K562 (cell line): Measurements from ENCODE around the gene DNAAF1. TPM values are rescaled to one million over a fixed set of nuclear protein-coding genes. Genes with fewer than 3 reads are reported as not detected.

Experiments
- C11orf30 ChIP-seq: fragments of 450-650 bp; IDR thresholded peaks from 2 replicates; pipeline ENCODE4 v1.6.1; 2016; ENCODE audit warnings: low read depth, mild to moderate bottlenecking
- CHD2 ChIP-seq: IDR thresholded peaks from 2 replicates; pipeline ENCODE4 v1.6.1; 2011; ENCODE audit warnings: low read depth, low read length
- FOXK1 ChIP-seq: sonication (generic); formaldehyde crosslinking; IDR thresholded peaks from 2 replicates; pipeline ENCODE4 v1.8.0; 2022; ENCODE audit warnings: missing genetic modification reagents, mild to moderate bottlenecking, borderline replicate concordance
- FOXM1 ChIP-seq, 2 experiments: fragments of 450-650 bp in 1 of 2; sonication (generic) in 1 of 2; formaldehyde crosslinking in 1 of 2; IDR thresholded peaks; 2 replicates each; pipeline versions ENCODE4 v1.6.1 to v1.9.0; 2017 to 2022; ENCODE audit warnings: low read depth in 2 of 2, mild to moderate bottlenecking in 2 of 2, missing genetic modification reagents in 1 of 2, moderate library complexity in 1 of 2
- HOXB6 ChIP-seq: fragments of 250-450 bp; sonication (Bioruptor Pico); IDR thresholded peaks from 2 replicates; pipeline ENCODE4 v1.5.1; 2022; ENCODE audit warnings: mild to moderate bottlenecking, borderline replicate concordance
- MTF1 ChIP-seq: fragments of 250-450 bp; sonication (Bioruptor Pico); IDR thresholded peaks from 2 replicates; pipeline ENCODE4 v1.9.0; 2021; ENCODE audit warnings: moderate library complexity, mild to moderate bottlenecking, inconsistent platforms, borderline replicate concordance
- SAFB ChIP-seq: fragments of 200-400 bp; formaldehyde crosslinking; IDR thresholded peaks from 2 replicates; pipeline ENCODE4 v1.6.1; 2017; ENCODE audit warnings: low read depth, low read length, borderline replicate concordance
- SOX6 ChIP-seq: fragments of 450-650 bp; IDR thresholded peaks from 2 replicates; pipeline ENCODE4 v1.6.1; 2014; ENCODE audit warnings: mild to moderate bottlenecking
- TARDBP ChIP-seq: fragments of 450-650 bp; IDR thresholded peaks from 2 replicates; pipeline ENCODE4 v1.6.1; 2016
- ZNF584 ChIP-seq: fragments of 200-800 bp; sonication (Bioruptor generic); IDR thresholded peaks from 2 replicates; pipeline ENCODE4 v1.6.1; 2016; ENCODE audit warnings: low read depth, mild to moderate bottlenecking, missing genetic modification characterization, missing compliant biosample characterization
- polyA plus RNA-seq, 8 experiments: library from polyadenylated mRNA; depleted of rRNA in 4 of 8; stranded (reverse) in 5 of 8; unstranded in 3 of 8; fragments of >200 nt; fragmentation: Nextera tagmentation in 2 of 8; fragmentation: Illumina TruSeq in 1 of 8; extraction: Ambion mirVana in 2 of 8; extraction: Trizol in 1 of 8; gene quantifications; 2 replicates each; pipeline versions ENCODE4 v1.2.1 to v1.2.3, GENCODE V29; 2011 to 2014; ENCODE audit warnings: inconsistent platforms in 1 of 8, missing spikeins in 1 of 8
- total RNA-seq, 7 experiments: library from RNA; depleted of rRNA in 6 of 7; stranded (reverse); fragments of >200 nt in 6 of 7; fragmentation: Illumina TruSeq in 2 of 7; extraction: Trizol in 2 of 7; gene quantifications; 2 replicates each; pipeline versions ENCODE4 v1.2.1 to v1.2.3, GENCODE V29; 2011 to 2021; ENCODE audit warnings: low replicate concordance in 1 of 7
- TF ChIP-seq, protein P1 (sequence below): fragments of 450-650 bp; IDR thresholded peaks from 2 replicates; pipeline ENCODE4 v1.6.1; 2016; ENCODE audit warnings: missing biosample characterization, missing genetic modification characterization
- TF ChIP-seq, protein P2 (sequence below): sonication (generic); formaldehyde crosslinking; IDR thresholded peaks from 2 replicates; pipeline ENCODE4 v1.8.0; 2023; ENCODE audit warnings: missing genetic modification reagents, mild to moderate bottlenecking, borderline replicate concordance
- TF ChIP-seq, protein P3 (sequence below): fragments of 250-450 bp; sonication (Bioruptor Pico); IDR thresholded peaks from 2 replicates; pipeline ENCODE4 v1.8.0; 2022; ENCODE audit warnings: moderate library complexity, mild to moderate bottlenecking, inconsistent platforms
- TF ChIP-seq, protein P4 (sequence below): fragments of 450-650 bp; formaldehyde crosslinking; IDR thresholded peaks from 2 replicates; pipeline ENCODE4 v1.4.0; 2022; ENCODE audit warnings: missing genetic modification characterization
- TF ChIP-seq, protein P5 (sequence below): fragments of 250-450 bp; sonication (Bioruptor Pico); IDR thresholded peaks from 2 replicates; pipeline ENCODE4 v1.5.0; 2021; ENCODE audit warnings: mild to moderate bottlenecking, moderate library complexity

The DNAAF1 gene
- total and polyA plus RNA-seq, 9 of the 15 experiments (the other 6 are each of a cell fraction or from before 2014, with no cell fraction given), result 0.01 TPM; not detected in 8

DNA sequence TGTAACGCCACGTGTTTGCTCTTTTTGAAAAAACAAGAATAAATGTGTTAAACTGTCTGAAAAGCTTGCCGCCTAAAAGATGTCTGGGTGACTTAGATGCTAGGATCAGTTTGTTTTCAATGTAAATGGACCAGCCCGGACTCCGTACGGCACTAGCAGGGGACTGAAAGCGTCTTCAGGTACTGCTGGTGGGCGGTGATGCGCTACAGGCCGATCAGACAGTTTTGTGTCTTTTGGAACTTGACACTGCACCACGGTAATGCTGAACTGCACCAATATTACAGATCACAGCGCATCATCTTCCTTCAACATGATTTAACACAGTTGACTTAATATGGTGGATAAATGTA, 27.6 kb upstream of the DNAAF1 start (continued):
- TF ChIP-seq MTF1 (CRISPR knock-in tag) (no peak), SAFB (no peak), HOXB6 (CRISPR knock-in tag) (no peak), CHD2 (no peak), FOXK1 (CRISPR knock-in tag) (no peak), TARDBP (no peak), FOXM1 (IDR thresholded peaks at IDR 0.05; ENCODE audit: low read depth) (no peak), FOXM1 (CRISPR knock-in tag; IDR thresholded peaks at IDR 0.05; ENCODE audit: low read depth) (no peak), C11orf30 (no peak), ZNF584 (0 out of 2 replicates have a peak, but pooled peaks have one; percentile 2), SOX6 (0 out of 2 replicates have a peak, but pooled peaks have one; percentile 15)
- TF ChIP-seq, protein P1, sequence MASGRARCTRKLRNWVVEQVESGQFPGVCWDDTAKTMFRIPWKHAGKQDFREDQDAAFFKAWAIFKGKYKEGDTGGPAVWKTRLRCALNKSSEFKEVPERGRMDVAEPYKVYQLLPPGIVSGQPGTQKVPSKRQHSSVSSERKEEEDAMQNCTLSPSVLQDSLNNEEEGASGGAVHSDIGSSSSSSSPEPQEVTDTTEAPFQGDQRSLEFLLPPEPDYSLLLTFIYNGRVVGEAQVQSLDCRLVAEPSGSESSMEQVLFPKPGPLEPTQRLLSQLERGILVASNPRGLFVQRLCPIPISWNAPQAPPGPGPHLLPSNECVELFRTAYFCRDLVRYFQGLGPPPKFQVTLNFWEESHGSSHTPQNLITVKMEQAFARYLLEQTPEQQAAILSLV (tag), result no peak
- TF ChIP-seq, protein P2, sequence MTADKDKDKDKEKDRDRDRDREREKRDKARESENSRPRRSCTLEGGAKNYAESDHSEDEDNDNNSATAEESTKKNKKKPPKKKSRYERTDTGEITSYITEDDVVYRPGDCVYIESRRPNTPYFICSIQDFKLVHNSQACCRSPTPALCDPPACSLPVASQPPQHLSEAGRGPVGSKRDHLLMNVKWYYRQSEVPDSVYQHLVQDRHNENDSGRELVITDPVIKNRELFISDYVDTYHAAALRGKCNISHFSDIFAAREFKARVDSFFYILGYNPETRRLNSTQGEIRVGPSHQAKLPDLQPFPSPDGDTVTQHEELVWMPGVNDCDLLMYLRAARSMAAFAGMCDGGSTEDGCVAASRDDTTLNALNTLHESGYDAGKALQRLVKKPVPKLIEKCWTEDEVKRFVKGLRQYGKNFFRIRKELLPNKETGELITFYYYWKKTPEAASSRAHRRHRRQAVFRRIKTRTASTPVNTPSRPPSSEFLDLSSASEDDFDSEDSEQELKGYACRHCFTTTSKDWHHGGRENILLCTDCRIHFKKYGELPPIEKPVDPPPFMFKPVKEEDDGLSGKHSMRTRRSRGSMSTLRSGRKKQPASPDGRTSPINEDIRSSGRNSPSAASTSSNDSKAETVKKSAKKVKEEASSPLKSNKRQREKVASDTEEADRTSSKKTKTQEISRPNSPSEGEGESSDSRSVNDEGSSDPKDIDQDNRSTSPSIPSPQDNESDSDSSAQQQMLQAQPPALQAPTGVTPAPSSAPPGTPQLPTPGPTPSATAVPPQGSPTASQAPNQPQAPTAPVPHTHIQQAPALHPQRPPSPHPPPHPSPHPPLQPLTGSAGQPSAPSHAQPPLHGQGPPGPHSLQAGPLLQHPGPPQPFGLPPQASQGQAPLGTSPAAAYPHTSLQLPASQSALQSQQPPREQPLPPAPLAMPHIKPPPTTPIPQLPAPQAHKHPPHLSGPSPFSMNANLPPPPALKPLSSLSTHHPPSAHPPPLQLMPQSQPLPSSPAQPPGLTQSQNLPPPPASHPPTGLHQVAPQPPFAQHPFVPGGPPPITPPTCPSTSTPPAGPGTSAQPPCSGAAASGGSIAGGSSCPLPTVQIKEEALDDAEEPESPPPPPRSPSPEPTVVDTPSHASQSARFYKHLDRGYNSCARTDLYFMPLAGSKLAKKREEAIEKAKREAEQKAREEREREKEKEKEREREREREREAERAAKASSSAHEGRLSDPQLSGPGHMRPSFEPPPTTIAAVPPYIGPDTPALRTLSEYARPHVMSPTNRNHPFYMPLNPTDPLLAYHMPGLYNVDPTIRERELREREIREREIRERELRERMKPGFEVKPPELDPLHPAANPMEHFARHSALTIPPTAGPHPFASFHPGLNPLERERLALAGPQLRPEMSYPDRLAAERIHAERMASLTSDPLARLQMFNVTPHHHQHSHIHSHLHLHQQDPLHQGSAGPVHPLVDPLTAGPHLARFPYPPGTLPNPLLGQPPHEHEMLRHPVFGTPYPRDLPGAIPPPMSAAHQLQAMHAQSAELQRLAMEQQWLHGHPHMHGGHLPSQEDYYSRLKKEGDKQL (CRISPR knock-in tag), result 0 out of 2 replicates have a peak, but pooled peaks have one; percentile 4
- TF ChIP-seq, protein P3, sequence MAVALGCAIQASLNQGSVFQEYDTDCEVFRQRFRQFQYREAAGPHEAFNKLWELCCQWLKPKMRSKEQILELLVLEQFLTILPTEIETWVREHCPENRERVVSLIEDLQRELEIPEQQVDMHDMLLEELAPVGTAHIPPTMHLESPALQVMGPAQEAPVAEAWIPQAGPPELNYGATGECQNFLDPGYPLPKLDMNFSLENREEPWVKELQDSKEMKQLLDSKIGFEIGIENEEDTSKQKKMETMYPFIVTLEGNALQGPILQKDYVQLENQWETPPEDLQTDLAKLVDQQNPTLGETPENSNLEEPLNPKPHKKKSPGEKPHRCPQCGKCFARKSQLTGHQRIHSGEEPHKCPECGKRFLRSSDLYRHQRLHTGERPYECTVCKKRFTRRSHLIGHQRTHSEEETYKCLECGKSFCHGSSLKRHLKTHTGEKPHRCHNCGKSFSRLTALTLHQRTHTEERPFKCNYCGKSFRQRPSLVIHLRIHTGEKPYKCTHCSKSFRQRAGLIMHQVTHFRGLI (CRISPR knock-in tag), result no peak
- TF ChIP-seq, protein P4, sequence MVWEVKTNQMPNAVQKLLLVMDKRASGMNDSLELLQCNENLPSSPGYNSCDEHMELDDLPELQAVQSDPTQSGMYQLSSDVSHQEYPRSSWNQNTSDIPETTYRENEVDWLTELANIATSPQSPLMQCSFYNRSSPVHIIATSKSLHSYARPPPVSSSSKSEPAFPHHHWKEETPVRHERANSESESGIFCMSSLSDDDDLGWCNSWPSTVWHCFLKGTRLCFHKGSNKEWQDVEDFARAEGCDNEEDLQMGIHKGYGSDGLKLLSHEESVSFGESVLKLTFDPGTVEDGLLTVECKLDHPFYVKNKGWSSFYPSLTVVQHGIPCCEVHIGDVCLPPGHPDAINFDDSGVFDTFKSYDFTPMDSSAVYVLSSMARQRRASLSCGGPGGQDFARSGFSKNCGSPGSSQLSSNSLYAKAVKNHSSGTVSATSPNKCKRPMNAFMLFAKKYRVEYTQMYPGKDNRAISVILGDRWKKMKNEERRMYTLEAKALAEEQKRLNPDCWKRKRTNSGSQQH, result no peak
- TF ChIP-seq, protein P5, sequence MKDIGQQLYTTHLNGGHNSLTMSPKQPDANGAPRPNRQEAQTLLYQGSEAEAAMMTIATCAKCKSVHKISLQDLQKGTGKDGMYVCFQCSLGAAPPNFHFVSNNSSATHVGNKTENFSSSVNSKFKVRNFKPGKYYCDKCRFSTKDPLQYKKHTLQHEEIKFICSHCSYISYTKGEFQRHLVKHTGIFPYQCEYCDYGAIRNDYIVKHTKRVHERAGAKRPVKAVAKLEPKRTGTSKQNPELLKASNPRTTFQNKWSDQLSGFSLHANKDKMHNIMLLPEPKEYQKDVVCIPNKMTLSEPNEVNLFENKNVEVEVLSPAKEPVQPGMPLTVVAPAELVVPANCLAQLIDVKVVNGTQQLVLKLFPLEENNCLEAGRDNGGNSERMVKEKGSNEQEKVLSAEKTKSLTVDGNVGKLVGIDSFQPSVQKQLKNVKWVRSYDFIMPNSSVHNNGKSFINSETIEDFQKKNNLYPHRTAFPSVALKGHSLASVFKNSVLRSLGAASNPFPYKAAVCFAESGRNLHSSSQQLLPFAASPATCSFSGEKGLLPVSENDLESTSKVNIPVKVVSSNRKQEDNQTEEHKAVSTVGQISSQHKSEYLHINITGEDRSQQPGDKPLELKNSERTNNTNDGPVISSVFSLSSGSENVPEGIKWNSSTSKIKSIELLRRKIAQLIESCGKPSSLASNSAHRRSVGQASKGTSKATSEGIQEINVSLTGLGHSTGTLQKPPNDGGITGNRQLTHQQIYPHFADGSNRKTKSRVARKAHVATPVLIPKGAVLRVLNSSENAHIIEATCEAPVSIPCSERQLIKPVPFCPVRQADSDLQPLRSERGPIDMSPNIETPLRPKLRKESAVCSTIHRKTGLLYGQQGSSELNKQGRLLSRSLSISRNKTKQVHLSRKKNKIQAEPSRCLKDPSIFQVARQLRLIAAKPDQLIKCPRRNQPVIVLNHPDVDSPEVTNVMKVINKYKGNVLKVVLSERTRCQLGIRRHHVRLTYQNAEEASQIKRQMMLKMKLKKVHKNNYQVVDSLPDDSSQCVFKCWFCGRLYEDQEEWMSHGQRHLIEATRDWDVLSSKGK (CRISPR knock-in tag), result no peak
